HG03196 (cell line): ENCODE results near the gene DCAF17.
"Not testable (repeated sequence)": the region's sequence is repeated elsewhere in the genome, so short reads cannot be mapped to it uniquely, and the experiment has no call there.

Source experiments
- ATAC-seq: cut with Tn5 transposase; IDR thresholded peaks from one replicate; pipeline ENCODE4 v1.9.1; 2021; ENCODE audit not compliant: unreplicated experiment

Gene DCAF17

GRCh38 chr2:171512014-171512413 is 78.0 kb downstream of the DCAF17 start:
- ATAC-seq: no peak

- no peak for ATAC-seq
Measured at GRCh38 chr2:171512683-171513195, 78.7 kb downstream of the DCAF17 start.

GRCh38 chr2:171513719-171514160 is 79.7 kb downstream of the DCAF17 start:
- ATAC-seq: no peak

- ATAC-seq: no peak
Measured at GRCh38 chr2:171514908-171515582, 81.0 kb downstream of the DCAF17 start.

GRCh38 chr2:171515672-171516298 is 81.8 kb downstream of the DCAF17 start:
- ATAC-seq: no peak

GRCh38 chr2:171516793-171517192 is 82.8 kb downstream of the DCAF17 start:
- ATAC-seq: no peak

- no peak for ATAC-seq
Measured at GRCh38 chr2:171520471-171520870, 86.4 kb downstream of the DCAF17 start.

GRCh38 chr2:171521361-171522051 is 87.5 kb downstream of the DCAF17 start:
- ATAC-seq: no peak

GRCh38 chr2:171522052-171522787 is 88.2 kb downstream of the DCAF17 start, which contains the start of gene CYBRD1:
Gene CYBRD1, plus strand, starts transcription at chr2:171522474. Its CDS starts 72 bp downstream, at chr2:171522546.
- ATAC-seq: no peak

- no peak for ATAC-seq
Measured at GRCh38 chr2:171522788-171523087, 88.7 kb downstream of the DCAF17 start.

- no peak for ATAC-seq
Measured at GRCh38 chr2:171523088-171524017, 89.3 kb downstream of the DCAF17 start.

- no peak for ATAC-seq
Measured at GRCh38 chr2:171524018-171524401, 90.0 kb downstream of the DCAF17 start.

GRCh38 chr2:171529914-171530313 is 95.9 kb downstream of the DCAF17 start:
- ATAC-seq: no peak

GRCh38 chr2:171530378-171530777 is 96.4 kb downstream of the DCAF17 start:
- ATAC-seq: no peak

GRCh38 chr2:171530859-171531258 is 96.8 kb downstream of the DCAF17 start:
- not testable (repeated sequence) for ATAC-seq

GRCh38 chr2:171531291-171531690 is 97.3 kb downstream of the DCAF17 start:
- ATAC-seq: no peak

GRCh38 chr2:171531836-171532450 is 97.9 kb downstream of the DCAF17 start:
- ATAC-seq: no peak

GRCh38 chr2:171533331-171533730 is 99.3 kb downstream of the DCAF17 start:
- no peak for ATAC-seq
